IMR-90 (cell line): ENCODE data around the gene ADD3. TPM values are rescaled to one million over a fixed set of nuclear protein-coding genes. Genes with fewer than 3 reads are reported as not detected.

Experiments
- ATAC-seq: fragments of 200-7000 bp; cut with Tn5 transposase; 2 replicates; pipeline ENCODE4 v1.9.1; 2020; ENCODE audit warnings: low read depth, mild to moderate bottlenecking, moderate library complexity
- BruUV-seq: library from RNA; stranded (reverse); fragments of 400-500 nt; replicated peaks from 2 replicates; lab custom pipeline; 2021; lab: Mats Ljungman, UMichigan
- CTCF ChIA-PET: fragments of 300-600 bp; formaldehyde crosslinking; extraction: SDS; loops from one replicate; lab custom pipeline; 2021; ENCODE audit warnings: antibody characterized with exemption; lab: Yijun Ruan, JAX
- POLR2A ChIA-PET: fragments of 300-600 bp; sonication (Branson Sonifier 250); formaldehyde crosslinking; loops from one replicate; lab custom pipeline; 2022; ENCODE audit warnings: antibody characterized with exemption; ENCODE audit not compliant: unreplicated experiment; lab: Charles Lee
- DNase-seq: peaks from one replicate; pipeline ENCODE4 v3.0.0; 2013
- H2AFZ ChIP-seq: replicated peaks from 2 replicates; pipeline ENCODE3; 2013; ENCODE audit warnings: low read length, mild to moderate bottlenecking; ENCODE audit not compliant: poor library complexity
- H2AK5ac ChIP-seq: 2 replicates; pipeline ENCODE4 v1.6.1; 2013; ENCODE audit warnings: low read depth, low read length, inconsistent platforms
- H2AK9ac ChIP-seq: replicated peaks from 2 replicates; pipeline ENCODE3; 2013; ENCODE audit warnings: mild to moderate bottlenecking, low read depth, low read length, moderate library complexity; ENCODE audit not compliant: poor library complexity
- H2BK120ac ChIP-seq: 2 replicates; pipeline ENCODE4 v1.6.1; 2013; ENCODE audit warnings: low read depth, low read length, inconsistent platforms
- H2BK15ac ChIP-seq: 3 replicates; pipeline ENCODE4 v1.6.1; 2013; ENCODE audit warnings: low read depth, low read length, inconsistent platforms
- H2BK20ac ChIP-seq: 2 replicates; pipeline ENCODE4 v1.6.1; 2013; ENCODE audit warnings: low read depth, mild to moderate bottlenecking, inconsistent platforms, low read length, moderate library complexity
- H2BK5ac ChIP-seq: 2 replicates; pipeline ENCODE4 v1.6.1; 2013; ENCODE audit warnings: mild to moderate bottlenecking, low read depth, low read length, inconsistent platforms; ENCODE audit not compliant: poor library complexity, severe bottlenecking
- H3K14ac ChIP-seq: replicated peaks from 2 replicates; pipeline ENCODE4 v1.6.1; 2013; ENCODE audit warnings: low read depth, low read length, inconsistent platforms
- H3K18ac ChIP-seq: 2 replicates; pipeline ENCODE4 v1.6.1; 2013; ENCODE audit warnings: low read depth, low read length, control low read depth
- H3K23ac ChIP-seq: 2 replicates; pipeline ENCODE4 v1.6.1; 2013; ENCODE audit warnings: low read depth, low read length, inconsistent platforms
- H3K27ac ChIP-seq: 2 replicates; pipeline ENCODE4 v1.5.1; 2013; ENCODE audit warnings: mild to moderate bottlenecking, control low read depth, low read length; ENCODE audit not compliant: insufficient read depth
- H3K27me3 ChIP-seq: 2 replicates; pipeline ENCODE4 v1.6.1; 2013; ENCODE audit warnings: low read length; ENCODE audit not compliant: control insufficient read depth, insufficient read depth
- H3K36me3 ChIP-seq: 2 replicates; pipeline ENCODE4 v1.6.1; 2013; ENCODE audit warnings: low read length, mixed read lengths; ENCODE audit not compliant: control insufficient read depth, insufficient read depth
- H3K4ac ChIP-seq: 2 replicates; pipeline ENCODE4 v1.6.1; 2013; ENCODE audit warnings: low read depth, low read length, inconsistent platforms
- H3K4me1 ChIP-seq: 2 replicates; pipeline ENCODE4 v1.6.1; 2013; ENCODE audit warnings: low read length, mixed read lengths; ENCODE audit not compliant: control insufficient read depth, insufficient read depth
- H3K4me2 ChIP-seq: 2 replicates; pipeline ENCODE4 v1.6.1; 2013; ENCODE audit warnings: low read depth, mild to moderate bottlenecking, control low read depth, low read length, moderate library complexity
- H3K4me3 ChIP-seq: 2 replicates; pipeline ENCODE4 v1.5.1; 2013; ENCODE audit warnings: low read depth, mild to moderate bottlenecking, control low read depth, low read length, moderate library complexity; ENCODE audit not compliant: insufficient read depth
- H3K56ac ChIP-seq: 2 replicates; pipeline ENCODE4 v1.6.1; 2013; ENCODE audit warnings: low read length, inconsistent platforms; ENCODE audit not compliant: insufficient read depth; ENCODE audit errors: extremely low read depth
- H3K79me1 ChIP-seq, 2 experiments: 2 replicates each; pipeline ENCODE4 v1.6.1; 2013; ENCODE audit warnings: low read length in 2 of 2, inconsistent platforms in 1 of 2, low read depth in 1 of 2
- H3K9ac ChIP-seq: 2 replicates; pipeline ENCODE4 v1.6.1; 2013; ENCODE audit warnings: low read depth, low read length, control low read depth
- H3K9me1 ChIP-seq: 2 replicates; pipeline ENCODE4 v1.6.1; 2013; ENCODE audit warnings: low read length, inconsistent platforms; ENCODE audit not compliant: insufficient read depth
- H3K9me3 ChIP-seq: 2 replicates; pipeline ENCODE4 v1.6.1; 2013; ENCODE audit warnings: low read length; ENCODE audit not compliant: control insufficient read depth, insufficient read depth
- H4K20me1 ChIP-seq: 2 replicates; pipeline ENCODE4 v1.6.1; 2013; ENCODE audit warnings: low read length, inconsistent platforms; ENCODE audit not compliant: insufficient read depth
- H4K5ac ChIP-seq: 2 replicates; pipeline ENCODE4 v1.6.1; 2013; ENCODE audit warnings: mild to moderate bottlenecking, low read depth, low read length, control low read depth
- H4K8ac ChIP-seq, 2 experiments: 2 replicates each; pipeline ENCODE4 v1.6.1; 2013; ENCODE audit warnings: low read depth in 2 of 2, low read length in 2 of 2, control low read depth in 1 of 2, inconsistent platforms in 1 of 2
- H4K91ac ChIP-seq: 2 replicates; pipeline ENCODE4 v1.6.1; 2013; ENCODE audit warnings: low read depth, low read length, inconsistent platforms; ENCODE audit not compliant: insufficient read depth
- MAFK ChIP-seq: IDR thresholded peaks from 2 replicates; pipeline ENCODE4 v1.6.1; 2012; ENCODE audit warnings: low read depth, low read length, improper control_type of control experiment
- POLR2A ChIP-seq: IDR thresholded peaks from 2 replicates; pipeline ENCODE4 v1.6.1; 2012; ENCODE audit warnings: mild to moderate bottlenecking, low read depth, low read length
- RAD21 ChIP-seq: IDR thresholded peaks from 2 replicates; pipeline ENCODE4 v1.6.1; 2012; ENCODE audit warnings: low read length, improper control_type of control experiment
- WGBS, 2 experiments: methylation state at CpG; one replicate each; pipeline versions ENCODE4 v1.1.5 to v1.1.7; 2013; ENCODE audit warnings: missing lambda C conversion rate in 2 of 2; ENCODE audit not compliant: insufficient read length in 1 of 2; ENCODE audit errors: extremely low coverage in 2 of 2; 5-methylcytosine and 5-hydroxymethylcytosine counted together
- dilution Hi-C: fragments of 300-500 bp; cut with HindIII; formaldehyde crosslinking; loops from one replicate; pipeline ENCODE4 v1.14.3; 2018; ENCODE audit warnings: low sequenced_read_pairs; ENCODE audit not compliant: unreplicated experiment
- in situ Hi-C: fragments of 300-500 bp; cut with MboI; formaldehyde crosslinking; loops from 3 replicates; pipeline ENCODE4 v1.14.3; 2019; ENCODE audit warnings: low sequenced_read_pairs, inconsistent platforms, mixed read lengths
- intact Hi-C: fragments of 100-400 bp; cut with micrococcal nuclease; formaldehyde crosslinking; loops from 2 replicates; pipeline ENCODE4 v1.10.0; 2022
- polyA plus RNA-seq, 3 experiments: library from polyadenylated mRNA; depleted of rRNA; stranded (reverse); fragments of >200 nt; gene quantifications; 2 replicates each; pipeline ENCODE4 v1.2.3, GENCODE V29; 2012; ENCODE audit warnings: low replicate concordance in 1 of 3
- total RNA-seq: library from RNA; depleted of rRNA; stranded (reverse); fragments of >200 nt; gene quantifications from 2 replicates; pipeline ENCODE4 v1.2.3, GENCODE V29; 2012

ADD3 gene
- total and polyA plus RNA-seq, 2 of the 4 experiments (the other 2 are of a cell fraction) = 138 to 212 TPM

DNA sequence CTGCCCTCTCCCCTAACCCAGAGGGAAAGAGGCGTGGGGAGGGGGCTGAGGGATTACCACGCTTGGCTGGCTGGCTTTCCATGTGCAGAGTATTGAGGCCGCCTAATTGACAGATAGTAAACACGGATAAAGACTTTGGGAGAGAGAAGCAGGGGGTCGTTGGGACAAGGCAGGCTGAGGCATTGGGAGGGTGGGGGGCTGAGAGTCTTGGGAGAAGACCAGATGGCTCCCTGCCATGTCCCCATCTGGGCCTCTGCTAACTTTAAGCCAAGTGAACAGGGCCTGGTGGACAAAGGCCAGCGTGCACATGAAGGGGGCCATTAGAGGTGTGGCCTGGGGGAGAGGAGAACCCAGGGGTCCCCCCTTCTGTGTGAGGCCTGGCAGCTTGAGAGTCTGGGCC lies 144.2 kb downstream of the ADD3 start:
- H2AK9ac ChIP-seq = no peak overlapping the region
- H3K4me1 ChIP-seq = no peaks in the 10 kb centered on the region
- TF ChIP-seq MAFK (no peak), RAD21 (no peak), POLR2A (no peak)
- H2BK120ac ChIP-seq = no peak overlapping the region
- H3K23ac ChIP-seq = no peak overlapping the region
- no peaks in the 10 kb centered on the region for H4K20me1 ChIP-seq
- H3K79me1 ChIP-seq = no peaks in the 10 kb centered on the region
- CTCF ChIA-PET = no interaction called here
- H3K36me3 ChIP-seq = no peaks in the 10 kb centered on the region
- H4K91ac ChIP-seq = no peak overlapping the region
- H3K27me3 ChIP-seq = peaks cover 32% of the 10 kb centered on the region
- ATAC-seq (no peak), DNase-seq (no peak)
- no peak overlapping the region for H4K5ac ChIP-seq
- BruUV-seq = no TSS peak
- H2AK5ac ChIP-seq = no peak overlapping the region
- 7% methylated on average over 2 of the region's 6 CpGs; no CpG with 5 or more reads in 1 of the 2 experiments for WGBS, 2 experiments
- no peak overlapping the region for H4K8ac ChIP-seq
- H3K56ac ChIP-seq = no peak overlapping the region
- no peak overlapping the region for H2BK15ac ChIP-seq
- POLR2A ChIA-PET = no interaction called here
- H3K4ac ChIP-seq = no peak overlapping the region
- peak overlapping the region; percentile 15 for H2AFZ ChIP-seq
- no peak overlapping the region for H2BK5ac ChIP-seq
- no peak overlapping the region for H3K14ac ChIP-seq
- H3K9me3 ChIP-seq = no peaks in the 10 kb centered on the region
- in situ Hi-C loops = no loop called here
- no peaks in the 10 kb centered on the region for H3K9me1 ChIP-seq
- H3K4me2 ChIP-seq = no peak overlapping the region
- no peak overlapping the region for H2BK20ac ChIP-seq
- no peak overlapping the region for H3K18ac ChIP-seq
- H3K27ac ChIP-seq = no peak overlapping the region
- intact Hi-C loops = no loop called here
- dilution Hi-C loops = no loop called here
- H3K4me3 ChIP-seq = no peak overlapping the region
- no peak overlapping the region for H3K9ac ChIP-seq
